ENCODE data around the gene LENG1.

The LENG1 gene

DNA sequence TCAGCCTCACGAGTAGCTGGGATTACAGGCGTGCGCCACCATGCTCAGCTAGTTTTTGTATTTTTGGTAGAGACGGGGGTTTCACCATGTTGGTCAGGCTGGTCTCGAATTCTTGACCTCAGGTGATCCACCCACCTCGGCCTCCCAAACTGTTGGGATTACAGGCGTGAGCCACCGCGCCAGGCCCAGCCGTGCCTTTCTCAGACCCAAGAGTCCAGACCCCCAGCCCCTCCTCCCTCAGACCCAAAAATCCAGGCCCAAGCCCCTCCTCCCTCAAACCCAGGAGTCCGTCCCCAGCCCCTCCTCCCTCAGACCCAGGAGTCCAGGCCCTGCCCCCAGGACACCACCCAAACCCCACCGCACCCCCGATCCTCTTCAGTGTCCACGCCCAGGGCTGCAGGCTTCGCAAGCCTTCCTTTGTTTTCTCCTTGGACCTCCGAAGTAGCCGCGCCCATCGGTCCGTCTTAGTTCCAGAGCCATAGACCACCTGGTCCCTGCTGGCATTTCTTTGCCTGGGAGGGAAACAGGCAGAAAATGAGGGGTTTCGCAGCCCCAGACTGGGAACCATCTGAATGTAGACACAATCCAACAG, 9.7 kb upstream of the LENG1 start:
- Histone ChIP-seq H3K4me3 (replicated peaks; ENCODE audit: insufficient read depth, low read length) (no peak overlapping the region), H3K27ac (replicated peaks) (no peak overlapping the region), H3K27me3 (ENCODE audit: insufficient read depth, poor library complexity, severe bottlenecking) (peaks cover 2% of the 10 kb centered on the region)
- no peak for DNase-seq (ENCODE audit: low read depth in 1 of 2, low spot score in 1 of 2)
- no peak for TF ChIP-seq SPI1 (IDR thresholded peaks at IDR 0.05; ENCODE audit: borderline replicate concordance, low read depth)
- TF ChIP-seq POLR2AphosphoS5 (IDR thresholded peaks at IDR 0.05; ENCODE audit: low read depth): no peak

DNA sequence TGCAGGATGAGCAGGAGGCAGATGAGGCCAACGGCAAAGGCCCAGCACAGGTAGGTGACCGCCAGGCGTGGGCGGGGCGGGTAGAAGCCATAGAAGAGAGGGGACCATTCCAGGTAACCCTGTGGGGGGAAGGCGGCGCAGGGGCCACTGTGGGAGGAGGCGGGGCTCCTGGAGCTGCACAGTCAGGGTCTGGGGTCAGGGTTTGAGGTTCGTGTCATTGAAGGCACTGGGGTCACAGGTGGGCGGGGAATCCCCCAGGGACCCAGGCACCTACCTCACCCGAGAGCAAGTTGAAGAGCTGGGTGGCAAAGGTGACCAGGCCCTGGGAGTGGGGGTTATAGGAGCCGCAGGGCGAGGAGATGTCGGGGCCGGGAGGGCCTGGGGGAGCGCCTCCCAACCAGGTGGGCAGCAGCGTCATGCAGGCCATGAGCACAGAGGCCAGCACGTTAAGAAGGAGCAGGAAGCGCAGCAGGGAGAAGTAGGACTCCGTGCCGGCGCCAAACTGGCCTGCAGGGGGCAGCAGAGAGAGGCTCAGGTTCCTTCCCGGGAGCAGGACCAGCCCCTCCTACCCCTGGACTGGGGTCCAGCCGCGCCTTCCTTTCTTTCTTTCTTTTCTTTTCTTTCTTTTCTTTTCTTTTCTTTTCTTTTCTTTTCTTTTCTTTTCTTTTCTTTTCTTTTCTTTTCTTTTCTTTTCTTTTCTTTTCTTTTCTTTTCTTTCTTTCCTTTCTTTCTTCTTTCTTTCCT, 8.8 kb upstream of the LENG1 start:
- H3K4me3 ChIP-seq (replicated peaks; ENCODE audit: insufficient read depth, low read length): no peak overlapping the region

DNA sequence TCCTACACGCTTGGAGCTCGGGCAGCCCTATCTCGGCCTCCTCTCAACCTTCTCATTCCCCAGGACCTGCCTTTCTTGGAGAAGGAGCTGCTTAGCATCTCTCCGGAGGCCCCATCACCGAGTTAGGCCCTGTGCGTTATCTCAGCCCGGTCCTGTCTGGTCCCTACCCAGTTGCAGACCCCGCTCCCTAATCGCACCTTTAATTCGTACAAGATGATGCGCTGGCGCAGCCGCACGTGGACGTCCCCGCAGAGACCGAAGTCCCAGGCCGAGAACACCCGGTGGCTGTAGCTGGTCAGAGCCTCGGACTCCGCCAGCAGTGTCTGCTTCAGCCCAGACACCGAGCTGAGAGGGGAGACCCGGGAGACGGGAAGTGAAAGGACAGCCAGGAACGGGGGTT, 5.7 kb upstream of the LENG1 start:
- Histone ChIP-seq H3K27me3 (ENCODE audit: insufficient read depth, poor library complexity, severe bottlenecking) (peaks cover 2% of the 10 kb centered on the region), H3K4me3 (replicated peaks; ENCODE audit: insufficient read depth, low read length) (no peak overlapping the region), H3K27ac (replicated peaks) (no peak overlapping the region)
- TF ChIP-seq SPI1 (IDR thresholded peaks at IDR 0.05; ENCODE audit: borderline replicate concordance, low read depth): no peak
- TF ChIP-seq, protein P1, sequence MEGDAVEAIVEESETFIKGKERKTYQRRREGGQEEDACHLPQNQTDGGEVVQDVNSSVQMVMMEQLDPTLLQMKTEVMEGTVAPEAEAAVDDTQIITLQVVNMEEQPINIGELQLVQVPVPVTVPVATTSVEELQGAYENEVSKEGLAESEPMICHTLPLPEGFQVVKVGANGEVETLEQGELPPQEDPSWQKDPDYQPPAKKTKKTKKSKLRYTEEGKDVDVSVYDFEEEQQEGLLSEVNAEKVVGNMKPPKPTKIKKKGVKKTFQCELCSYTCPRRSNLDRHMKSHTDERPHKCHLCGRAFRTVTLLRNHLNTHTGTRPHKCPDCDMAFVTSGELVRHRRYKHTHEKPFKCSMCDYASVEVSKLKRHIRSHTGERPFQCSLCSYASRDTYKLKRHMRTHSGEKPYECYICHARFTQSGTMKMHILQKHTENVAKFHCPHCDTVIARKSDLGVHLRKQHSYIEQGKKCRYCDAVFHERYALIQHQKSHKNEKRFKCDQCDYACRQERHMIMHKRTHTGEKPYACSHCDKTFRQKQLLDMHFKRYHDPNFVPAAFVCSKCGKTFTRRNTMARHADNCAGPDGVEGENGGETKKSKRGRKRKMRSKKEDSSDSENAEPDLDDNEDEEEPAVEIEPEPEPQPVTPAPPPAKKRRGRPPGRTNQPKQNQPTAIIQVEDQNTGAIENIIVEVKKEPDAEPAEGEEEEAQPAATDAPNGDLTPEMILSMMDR (IDR thresholded peaks at IDR 0.05; ENCODE audit: insufficient read depth, low read length): no peak
- TF ChIP-seq, protein P2, sequence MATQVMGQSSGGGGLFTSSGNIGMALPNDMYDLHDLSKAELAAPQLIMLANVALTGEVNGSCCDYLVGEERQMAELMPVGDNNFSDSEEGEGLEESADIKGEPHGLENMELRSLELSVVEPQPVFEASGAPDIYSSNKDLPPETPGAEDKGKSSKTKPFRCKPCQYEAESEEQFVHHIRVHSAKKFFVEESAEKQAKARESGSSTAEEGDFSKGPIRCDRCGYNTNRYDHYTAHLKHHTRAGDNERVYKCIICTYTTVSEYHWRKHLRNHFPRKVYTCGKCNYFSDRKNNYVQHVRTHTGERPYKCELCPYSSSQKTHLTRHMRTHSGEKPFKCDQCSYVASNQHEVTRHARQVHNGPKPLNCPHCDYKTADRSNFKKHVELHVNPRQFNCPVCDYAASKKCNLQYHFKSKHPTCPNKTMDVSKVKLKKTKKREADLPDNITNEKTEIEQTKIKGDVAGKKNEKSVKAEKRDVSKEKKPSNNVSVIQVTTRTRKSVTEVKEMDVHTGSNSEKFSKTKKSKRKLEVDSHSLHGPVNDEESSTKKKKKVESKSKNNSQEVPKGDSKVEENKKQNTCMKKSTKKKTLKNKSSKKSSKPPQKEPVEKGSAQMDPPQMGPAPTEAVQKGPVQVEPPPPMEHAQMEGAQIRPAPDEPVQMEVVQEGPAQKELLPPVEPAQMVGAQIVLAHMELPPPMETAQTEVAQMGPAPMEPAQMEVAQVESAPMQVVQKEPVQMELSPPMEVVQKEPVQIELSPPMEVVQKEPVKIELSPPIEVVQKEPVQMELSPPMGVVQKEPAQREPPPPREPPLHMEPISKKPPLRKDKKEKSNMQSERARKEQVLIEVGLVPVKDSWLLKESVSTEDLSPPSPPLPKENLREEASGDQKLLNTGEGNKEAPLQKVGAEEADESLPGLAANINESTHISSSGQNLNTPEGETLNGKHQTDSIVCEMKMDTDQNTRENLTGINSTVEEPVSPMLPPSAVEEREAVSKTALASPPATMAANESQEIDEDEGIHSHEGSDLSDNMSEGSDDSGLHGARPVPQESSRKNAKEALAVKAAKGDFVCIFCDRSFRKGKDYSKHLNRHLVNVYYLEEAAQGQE (IDR thresholded peaks at IDR 0.05; ENCODE audit: insufficient replicate concordance, low read depth): no peak
- TF ChIP-seq GABPA (IDR thresholded peaks at IDR 0.05; ENCODE audit: low read depth): no peak
- no peak for TF ChIP-seq POLR2AphosphoS5 (IDR thresholded peaks at IDR 0.05; ENCODE audit: low read depth)
- DNase-seq (ENCODE audit: low read depth in 1 of 2, low spot score in 1 of 2): no peak

More for the DNA sequence above, 8.8 kb upstream of the LENG1 start:
- peaks cover 2% of the 10 kb centered on the region for H3K27me3 ChIP-seq (ENCODE audit: insufficient read depth, poor library complexity, severe bottlenecking)
- TF ChIP-seq, protein P1 (IDR thresholded peaks at IDR 0.05; ENCODE audit: insufficient read depth, low read length): peak; percentile 83
- TF ChIP-seq SPI1 (IDR thresholded peaks at IDR 0.05; ENCODE audit: borderline replicate concordance, low read depth): peak; percentile 5; the same call in 1 of the 2 replicates
- no peak for TF ChIP-seq POLR2AphosphoS5 (IDR thresholded peaks at IDR 0.05; ENCODE audit: low read depth)
- DNase-seq (ENCODE audit: low read depth in 1 of 2, low spot score in 1 of 2): peak; percentile 76 to 92
- no peak overlapping the region for H3K27ac ChIP-seq (replicated peaks)

DNA sequence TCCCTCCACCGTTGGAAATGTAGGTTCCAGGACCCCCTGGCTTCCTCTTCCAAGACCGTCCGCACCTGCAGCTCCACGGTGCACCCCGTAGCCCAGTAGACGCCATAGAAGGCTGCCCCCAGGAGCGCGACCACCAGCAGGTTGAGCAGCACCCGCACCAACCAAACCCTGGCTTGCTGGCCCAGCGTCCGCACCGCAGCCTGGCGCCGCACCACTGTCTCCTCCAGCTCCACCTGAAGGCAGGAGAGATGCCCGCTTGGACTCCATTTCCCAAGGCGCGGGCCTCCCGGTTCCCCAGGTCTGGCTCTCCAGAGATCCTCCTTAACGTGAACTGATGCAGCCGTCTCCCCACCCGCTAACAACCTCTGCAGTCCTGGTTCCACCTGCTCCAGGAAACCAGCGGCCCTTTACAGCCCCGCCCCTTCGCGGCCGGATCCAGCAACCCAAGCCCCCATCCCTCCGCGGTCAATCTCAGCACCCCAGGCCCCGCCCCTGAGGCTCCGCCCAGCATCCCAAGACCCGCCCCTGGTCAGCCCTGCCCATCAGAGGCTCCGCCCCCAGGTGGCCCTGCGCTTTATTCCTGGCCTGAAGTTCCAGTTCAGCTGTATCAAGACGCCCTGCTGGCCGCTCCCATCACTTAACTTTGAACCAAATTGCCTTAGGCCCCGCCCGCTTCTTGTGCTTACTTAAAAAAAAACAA, 5.0 kb upstream of the LENG1 start:
- H3K4me3 ChIP-seq (replicated peaks; ENCODE audit: insufficient read depth, low read length): no peak overlapping the region
- H3K27me3 ChIP-seq (ENCODE audit: insufficient read depth, poor library complexity, severe bottlenecking): peaks cover 2% of the 10 kb centered on the region
- TF ChIP-seq GABPA (IDR thresholded peaks at IDR 0.05; ENCODE audit: low read depth): no peak
- peak in 1 of 2 experiments; percentile 17 for DNase-seq (ENCODE audit: low read depth in 1 of 2, low spot score in 1 of 2)
- no peak overlapping the region for H3K27ac ChIP-seq (replicated peaks)

DNA sequence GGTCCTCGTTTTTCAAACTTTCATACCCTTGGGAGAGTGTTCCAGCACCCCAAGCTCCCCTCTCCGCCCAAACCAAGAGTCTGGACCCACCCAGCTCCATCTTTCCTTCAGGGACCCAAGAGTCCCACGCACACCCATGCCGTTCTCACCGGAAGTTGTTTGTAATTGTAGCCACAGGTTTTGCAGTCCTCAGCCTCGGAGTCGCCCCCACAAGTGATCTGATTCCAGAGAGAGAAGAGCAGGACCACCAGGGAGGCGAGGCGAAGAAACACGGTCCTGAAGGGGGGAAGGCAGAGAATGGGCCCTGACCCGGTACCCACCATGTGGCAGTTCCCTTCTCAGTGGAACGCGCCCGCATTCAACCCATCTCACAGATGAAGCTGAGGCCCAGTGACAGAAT, 3.4 kb upstream of the LENG1 start:
- TF ChIP-seq, protein P2 (IDR thresholded peaks at IDR 0.05; ENCODE audit: insufficient replicate concordance, low read depth): no peak
- TF ChIP-seq POLR2AphosphoS5 (IDR thresholded peaks at IDR 0.05; ENCODE audit: low read depth): no peak
- H3K4me3 ChIP-seq (replicated peaks; ENCODE audit: insufficient read depth, low read length): peak overlapping the region; percentile 50

More for the DNA sequence above, 3.4 kb upstream of the LENG1 start:
- Histone ChIP-seq H3K27me3 (ENCODE audit: insufficient read depth, poor library complexity, severe bottlenecking) (peaks cover 2% of the 10 kb centered on the region), H3K27ac (replicated peaks) (0 out of 2 replicates have a peak overlapping the region, but pooled peaks have one; percentile 13)
- DNase-seq (ENCODE audit: low read depth in 1 of 2, low spot score in 1 of 2): no peak

All from HL-60 (cell line).